ENCODE data around the gene KCNA2.

The KCNA2 gene

DNA sequence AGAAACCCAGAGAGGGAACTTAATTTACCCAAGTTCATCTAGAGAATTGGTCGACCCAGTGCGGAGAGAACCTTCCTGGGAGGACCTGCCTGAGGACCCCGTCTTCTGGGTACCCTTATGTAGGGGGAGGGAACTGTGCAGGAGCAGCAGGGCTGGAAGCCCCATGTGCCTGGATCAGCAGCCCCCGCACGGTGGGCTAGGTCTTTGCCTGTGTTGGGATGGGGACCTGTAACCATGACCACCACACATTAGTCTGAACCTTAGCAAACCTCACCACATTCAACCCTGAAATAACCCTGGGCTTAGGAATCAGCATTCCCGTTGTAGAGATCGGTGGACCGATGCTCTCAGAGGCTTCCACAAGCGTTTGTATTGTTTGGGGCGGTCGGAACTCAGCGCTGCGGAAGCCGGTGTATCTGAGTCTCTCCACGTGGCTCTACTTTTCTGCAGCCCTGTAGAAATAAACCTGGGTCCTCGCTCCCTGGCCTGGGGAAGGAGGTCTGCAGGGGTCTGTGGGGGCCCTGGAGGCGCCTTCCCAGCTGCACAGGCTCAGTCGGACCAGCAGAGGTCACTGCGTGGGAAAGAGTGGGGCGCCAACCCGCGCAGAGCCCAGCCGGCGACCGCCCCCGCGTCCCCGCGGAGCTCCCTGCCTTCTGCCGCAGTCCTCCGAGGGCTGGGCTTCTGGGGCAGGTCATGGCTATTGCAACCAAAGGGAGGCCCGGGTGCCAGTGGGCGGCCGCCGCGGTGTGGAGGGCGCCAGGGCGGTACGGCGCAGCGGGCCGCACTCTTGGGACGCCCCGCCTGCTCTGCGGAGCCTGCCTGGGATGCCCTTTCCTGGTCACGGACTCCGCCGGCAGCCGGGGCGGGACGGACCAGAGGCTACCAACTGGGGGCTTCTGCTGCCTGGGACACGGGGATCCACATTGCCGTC, 51.0 kb downstream of the KCNA2 start:
- peak; percentile 26 for DNase-seq (ENCODE audit: low read depth)
- TF ChIP-seq, protein P1, sequence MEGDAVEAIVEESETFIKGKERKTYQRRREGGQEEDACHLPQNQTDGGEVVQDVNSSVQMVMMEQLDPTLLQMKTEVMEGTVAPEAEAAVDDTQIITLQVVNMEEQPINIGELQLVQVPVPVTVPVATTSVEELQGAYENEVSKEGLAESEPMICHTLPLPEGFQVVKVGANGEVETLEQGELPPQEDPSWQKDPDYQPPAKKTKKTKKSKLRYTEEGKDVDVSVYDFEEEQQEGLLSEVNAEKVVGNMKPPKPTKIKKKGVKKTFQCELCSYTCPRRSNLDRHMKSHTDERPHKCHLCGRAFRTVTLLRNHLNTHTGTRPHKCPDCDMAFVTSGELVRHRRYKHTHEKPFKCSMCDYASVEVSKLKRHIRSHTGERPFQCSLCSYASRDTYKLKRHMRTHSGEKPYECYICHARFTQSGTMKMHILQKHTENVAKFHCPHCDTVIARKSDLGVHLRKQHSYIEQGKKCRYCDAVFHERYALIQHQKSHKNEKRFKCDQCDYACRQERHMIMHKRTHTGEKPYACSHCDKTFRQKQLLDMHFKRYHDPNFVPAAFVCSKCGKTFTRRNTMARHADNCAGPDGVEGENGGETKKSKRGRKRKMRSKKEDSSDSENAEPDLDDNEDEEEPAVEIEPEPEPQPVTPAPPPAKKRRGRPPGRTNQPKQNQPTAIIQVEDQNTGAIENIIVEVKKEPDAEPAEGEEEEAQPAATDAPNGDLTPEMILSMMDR (IDR thresholded peaks at IDR 0.05; ENCODE audit: low read length, missing control alignments) = peak; percentile 47

DNA sequence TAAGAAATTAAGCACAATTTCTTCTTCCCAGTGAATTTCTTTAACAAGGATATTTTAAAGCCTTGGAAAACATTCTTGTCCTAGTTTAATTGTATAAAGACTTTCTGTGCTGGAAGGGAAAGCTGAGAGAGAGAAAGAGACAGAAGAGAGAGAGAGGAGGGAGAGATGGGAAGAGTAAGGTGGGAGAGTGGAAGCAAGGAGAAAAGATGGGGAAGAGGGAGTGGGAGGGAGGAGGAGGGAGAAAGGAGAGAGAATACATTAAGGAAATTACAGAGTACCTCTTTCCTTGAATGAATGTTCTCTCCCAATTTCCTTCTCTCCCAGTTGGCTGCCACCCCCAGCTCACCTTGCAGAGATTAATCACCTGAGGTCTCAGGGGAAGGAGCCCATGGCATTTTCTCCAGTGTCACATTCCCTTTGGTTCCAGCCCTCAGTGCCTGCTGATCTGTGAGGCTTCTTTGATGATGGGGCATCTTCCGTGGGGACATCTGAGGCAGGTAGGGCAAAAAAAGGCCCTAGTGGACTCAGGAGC, 54.8 kb downstream of the KCNA2 start:
- TF ChIP-seq, protein P1 (IDR thresholded peaks at IDR 0.05; ENCODE audit: low read length, missing control alignments) = no peak
- H3K4me3 ChIP-seq (replicated peaks; ENCODE audit: low read depth, low read length) = no peak overlapping the region
- no peak for DNase-seq (ENCODE audit: low read depth)

More for the DNA sequence above, 51.0 kb downstream of the KCNA2 start:
- no peak overlapping the region for H3K4me3 ChIP-seq (replicated peaks; ENCODE audit: low read depth, low read length)

DNA sequence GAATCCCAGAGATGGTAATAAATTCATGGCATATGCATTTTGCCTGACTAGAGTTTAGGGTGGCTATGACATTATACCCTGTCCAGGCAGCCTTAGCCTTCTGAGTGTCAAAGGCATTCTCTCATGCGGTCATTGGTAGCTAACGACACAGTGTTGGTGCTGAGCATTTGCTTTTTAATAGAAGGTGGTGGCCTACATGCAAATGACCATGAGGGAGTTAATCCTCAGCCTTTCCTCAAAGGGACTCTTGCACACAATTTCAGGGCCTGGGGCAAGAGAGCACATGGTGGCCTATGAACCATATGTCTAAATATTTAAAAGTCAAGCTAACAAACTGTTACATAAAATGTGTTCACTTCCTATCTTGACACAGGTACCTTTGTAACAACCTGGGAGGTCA, 56.3 kb downstream of the KCNA2 start:
- no peak for DNase-seq (ENCODE audit: low read depth)
- H3K4me3 ChIP-seq (replicated peaks; ENCODE audit: low read depth, low read length) = no peak overlapping the region
- TF ChIP-seq, protein P1 (IDR thresholded peaks at IDR 0.05; ENCODE audit: low read length, missing control alignments) = no peak

DNA sequence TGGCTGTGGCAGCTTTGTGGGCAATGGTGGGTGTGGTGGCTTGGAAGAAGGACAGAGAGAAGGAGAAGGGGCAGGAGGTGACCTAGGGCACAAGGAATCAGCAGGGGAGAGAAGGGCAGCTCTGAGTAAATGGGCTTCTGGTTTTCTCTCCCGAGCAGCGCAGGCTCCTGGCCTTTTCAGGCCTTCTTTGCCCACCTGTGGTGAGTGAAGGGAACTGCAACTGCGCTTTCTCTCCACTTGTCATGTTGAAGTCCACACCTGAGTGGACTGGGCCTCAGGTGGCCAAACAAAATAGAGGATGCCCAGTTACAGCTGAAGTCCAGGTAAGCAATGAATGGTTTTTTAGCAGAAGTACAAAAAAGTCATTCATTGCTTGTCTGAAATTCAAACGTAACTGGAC, 57.8 kb downstream of the KCNA2 start:
- TF ChIP-seq, protein P1 (IDR thresholded peaks at IDR 0.05; ENCODE audit: low read length, missing control alignments) = peak; percentile 43
- no peak overlapping the region for H3K4me3 ChIP-seq (replicated peaks; ENCODE audit: low read depth, low read length)
- peak; percentile 21 for DNase-seq (ENCODE audit: low read depth)

DNA sequence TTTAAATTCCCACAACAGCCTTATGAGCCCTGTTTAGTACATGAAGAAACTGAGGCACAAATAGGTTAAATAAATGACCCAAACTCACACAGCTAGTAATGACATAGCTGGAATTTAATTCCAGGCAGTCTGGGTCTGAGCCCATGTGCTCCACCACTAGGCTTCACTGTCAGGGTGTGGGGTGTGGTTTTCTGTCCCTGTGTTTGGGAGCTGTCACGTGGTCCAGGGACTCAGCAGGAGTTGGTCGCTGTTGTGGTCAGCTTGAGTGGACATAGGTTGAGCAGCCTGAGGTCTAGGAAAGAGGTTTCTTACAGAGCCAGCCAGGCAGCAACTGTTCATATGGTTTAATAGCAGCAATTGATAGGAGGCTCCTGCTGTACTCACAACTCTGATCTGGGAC, 59.1 kb downstream of the KCNA2 start:
- TF ChIP-seq, protein P1 (IDR thresholded peaks at IDR 0.05; ENCODE audit: low read length, missing control alignments) = no peak
- H3K4me3 ChIP-seq (replicated peaks; ENCODE audit: low read depth, low read length) = no peak overlapping the region
- DNase-seq (ENCODE audit: low read depth) = no peak

DNA sequence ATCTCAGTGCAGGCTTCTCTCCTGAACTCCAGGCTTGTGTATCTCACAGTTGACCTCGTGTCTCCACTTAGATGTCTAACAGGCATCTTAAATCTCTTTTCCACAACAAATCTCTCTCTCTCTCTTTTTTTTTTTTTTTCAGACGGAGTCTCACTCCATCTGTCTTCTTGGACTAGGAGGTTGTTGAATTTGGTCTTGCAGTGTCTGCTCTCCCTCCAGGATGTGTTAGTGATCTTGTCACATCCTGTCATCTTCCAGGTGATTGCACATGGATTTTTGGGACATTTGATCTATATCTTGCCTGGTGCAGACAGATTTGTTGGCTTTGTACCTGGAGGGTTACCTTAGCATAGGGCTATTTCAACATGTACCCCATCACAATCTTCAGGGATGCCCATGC, 60.7 kb downstream of the KCNA2 start:
- TF ChIP-seq, protein P1 (IDR thresholded peaks at IDR 0.05; ENCODE audit: low read length, missing control alignments) = no peak
- no peak for DNase-seq (ENCODE audit: low read depth)
- no peak overlapping the region for H3K4me3 ChIP-seq (replicated peaks; ENCODE audit: low read depth, low read length)
